ENCODE measurements around the gene ARSI. TPM values are rescaled to one million over a fixed set of nuclear protein-coding genes. Genes with fewer than 3 reads are reported as not detected.

The ARSI gene
- total and polyA plus RNA-seq, 2 donors (not counting 3 experiments of a cell fraction or from before 2014, with no cell fraction given) = 0.17 to 0.20 TPM

DNA sequence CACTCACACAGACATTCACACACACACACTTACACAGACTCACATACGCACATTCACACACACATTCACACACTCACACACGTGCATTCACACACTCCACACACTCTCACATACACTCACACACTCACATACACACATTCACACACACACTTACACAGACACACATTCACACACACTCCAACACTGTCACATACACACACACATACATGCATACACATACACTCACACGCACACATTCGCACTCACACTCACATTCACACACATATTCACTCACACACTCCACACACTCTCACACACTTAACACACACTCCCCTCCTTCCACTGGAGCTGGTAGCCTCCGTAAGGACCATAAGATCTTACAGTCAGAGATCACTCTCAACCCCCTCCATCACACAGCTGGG, 39.3 kb downstream of the ARSI start:
- H3K4me2 ChIP-seq (ENCODE audit: insufficient read depth, low read length) = no peak overlapping the region
- no peaks in the 10 kb centered on the region for H3K9me3 ChIP-seq (replicated peaks; ENCODE audit: control insufficient read depth, insufficient read depth, low read length)
- no peak overlapping the region for H3K4me3 ChIP-seq (replicated peaks in 1 of 3; ENCODE audit: insufficient read depth in 1 of 3, low read depth in 1 of 3, low read length in 3 of 3)
- CTCF ChIA-PET = interaction anchor here (1.3 to 1.7 kb wide), 2 partner anchors 17 to 87 kb away, joined by 3 to 7 read pairs; no protein-coding TSS in a partner anchor
- no peak overlapping the region for H3K27ac ChIP-seq (ENCODE audit: insufficient read depth, low read depth, low read length)
- no peaks in the 10 kb centered on the region for H4K20me1 ChIP-seq (replicated peaks; ENCODE audit: control insufficient read depth, extremely low read depth, insufficient read depth, low read length)
- TF ChIP-seq POLR2AphosphoS5 (IDR thresholded peaks at IDR 0.05; ENCODE audit: insufficient read depth, low read depth, low read length) (no peak), EZH2 (IDR thresholded peaks at IDR 0.05; ENCODE audit: borderline replicate concordance, low read depth, low read length, severe bottlenecking) (no peak), JUN (IDR thresholded peaks at IDR 0.05; ENCODE audit: borderline replicate concordance, insufficient read depth, insufficient read length, low read depth) (no peak), POLR2A (IDR thresholded peaks at IDR 0.05; ENCODE audit: low read depth, low read length) (no peak), GATA2 (IDR thresholded peaks at IDR 0.05; ENCODE audit: insufficient read depth, insufficient read length, low read depth, low read length) (no peak), FOS (IDR thresholded peaks at IDR 0.05; ENCODE audit: borderline replicate concordance, insufficient read depth, low read length) (no peak), MYC (IDR thresholded peaks at IDR 0.05; ENCODE audit: low read depth, low read length) (no peak)
- TF ChIP-seq, protein P1, sequence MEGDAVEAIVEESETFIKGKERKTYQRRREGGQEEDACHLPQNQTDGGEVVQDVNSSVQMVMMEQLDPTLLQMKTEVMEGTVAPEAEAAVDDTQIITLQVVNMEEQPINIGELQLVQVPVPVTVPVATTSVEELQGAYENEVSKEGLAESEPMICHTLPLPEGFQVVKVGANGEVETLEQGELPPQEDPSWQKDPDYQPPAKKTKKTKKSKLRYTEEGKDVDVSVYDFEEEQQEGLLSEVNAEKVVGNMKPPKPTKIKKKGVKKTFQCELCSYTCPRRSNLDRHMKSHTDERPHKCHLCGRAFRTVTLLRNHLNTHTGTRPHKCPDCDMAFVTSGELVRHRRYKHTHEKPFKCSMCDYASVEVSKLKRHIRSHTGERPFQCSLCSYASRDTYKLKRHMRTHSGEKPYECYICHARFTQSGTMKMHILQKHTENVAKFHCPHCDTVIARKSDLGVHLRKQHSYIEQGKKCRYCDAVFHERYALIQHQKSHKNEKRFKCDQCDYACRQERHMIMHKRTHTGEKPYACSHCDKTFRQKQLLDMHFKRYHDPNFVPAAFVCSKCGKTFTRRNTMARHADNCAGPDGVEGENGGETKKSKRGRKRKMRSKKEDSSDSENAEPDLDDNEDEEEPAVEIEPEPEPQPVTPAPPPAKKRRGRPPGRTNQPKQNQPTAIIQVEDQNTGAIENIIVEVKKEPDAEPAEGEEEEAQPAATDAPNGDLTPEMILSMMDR (IDR thresholded peaks at IDR 0.05; ENCODE audit: extremely low read depth in 1 of 2, insufficient read depth in 1 of 2, low read depth in 1 of 2, low read length in 2 of 2) = no peak
- TF ChIP-seq, protein P2, sequence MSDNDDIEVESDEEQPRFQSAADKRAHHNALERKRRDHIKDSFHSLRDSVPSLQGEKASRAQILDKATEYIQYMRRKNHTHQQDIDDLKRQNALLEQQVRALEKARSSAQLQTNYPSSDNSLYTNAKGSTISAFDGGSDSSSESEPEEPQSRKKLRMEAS (IDR thresholded peaks at IDR 0.05; ENCODE audit: insufficient read depth, insufficient read length) = no peak
- DNase-seq (ENCODE audit: low read depth, low spot score) (no peak), FAIRE-seq (no peak)
- H3K27me3 ChIP-seq (ENCODE audit: control insufficient read depth in 2 of 2, insufficient read depth in 2 of 2, low read length in 2 of 2) = no peaks in the 10 kb centered on the region
- H3K9me1 ChIP-seq (replicated peaks; ENCODE audit: control insufficient read depth, extremely low read depth, insufficient read depth, low read length) = no peaks in the 10 kb centered on the region
- H3K79me2 ChIP-seq (ENCODE audit: control insufficient read depth, insufficient read depth, low read length) = no peaks in the 10 kb centered on the region
- BruUV-seq (replicated peaks) = no TSS peak
- H3K9ac ChIP-seq (replicated peaks; ENCODE audit: extremely low read depth, insufficient read depth, low read length) = no peak overlapping the region
- dilution Hi-C loops (cut with MboI; ENCODE audit: extremely low pct_ligation_motif_present, low sequenced_read_pairs) (no loop called here), intact Hi-C loops (cut with micrococcal nuclease) (no loop called here)
- no peak overlapping the region for H2AFZ ChIP-seq (ENCODE audit: low read depth, low read length)
- H3K4me1 ChIP-seq (ENCODE audit: control insufficient read depth, extremely low read depth, insufficient read depth, low read length) = no peaks in the 10 kb centered on the region
- POLR2A ChIA-PET = no interaction called here
- no peaks in the 10 kb centered on the region for H3K36me3 ChIP-seq (ENCODE audit: control insufficient read depth in 2 of 2, extremely low read depth in 1 of 2, insufficient read depth in 2 of 2, low read length in 2 of 2)

Data from endothelial cell of umbilical vein (primary cell).